ENCODE data around the gene KRT83.
"Not testable (repeated sequence)": the region's sequence is repeated elsewhere in the genome, so short reads cannot be mapped to it uniquely, and the experiment has no call there.

The KRT83 gene

DNA sequence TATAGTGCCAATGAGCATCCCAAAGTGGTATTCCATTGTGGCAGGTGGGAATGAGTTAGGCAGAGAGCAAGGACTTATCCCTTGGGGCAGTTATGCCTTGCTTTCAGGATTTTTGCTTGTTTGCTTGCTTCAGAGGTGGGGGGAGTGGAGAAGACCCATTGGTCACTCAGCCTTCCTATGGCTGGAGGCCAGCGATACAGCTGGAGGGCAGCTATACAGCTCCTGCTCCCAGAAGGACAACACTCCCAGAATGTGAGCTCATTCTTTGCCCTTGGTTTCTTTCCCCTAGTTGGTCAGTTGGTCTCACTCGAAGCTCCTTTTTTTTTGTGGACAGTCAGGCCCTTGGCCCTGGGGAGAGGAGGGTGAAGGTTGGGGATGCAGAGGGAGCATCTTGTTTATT, 14.5 kb downstream of the KRT83 start:
- DNase-seq, result no peak

- no peak for DNase-seq
These were observed 15.1 kb downstream of the KRT83 start for GRCh38 chr12:52305921-52306705.

- not testable (repeated sequence) for DNase-seq
These were observed 16.2 kb downstream of the KRT83 start for GRCh38 chr12:52304941-52305411.

- not testable (repeated sequence) for DNase-seq
These were observed 18.8 kb downstream of the KRT83 start for GRCh38 chr12:52302242-52302914.

DNA sequence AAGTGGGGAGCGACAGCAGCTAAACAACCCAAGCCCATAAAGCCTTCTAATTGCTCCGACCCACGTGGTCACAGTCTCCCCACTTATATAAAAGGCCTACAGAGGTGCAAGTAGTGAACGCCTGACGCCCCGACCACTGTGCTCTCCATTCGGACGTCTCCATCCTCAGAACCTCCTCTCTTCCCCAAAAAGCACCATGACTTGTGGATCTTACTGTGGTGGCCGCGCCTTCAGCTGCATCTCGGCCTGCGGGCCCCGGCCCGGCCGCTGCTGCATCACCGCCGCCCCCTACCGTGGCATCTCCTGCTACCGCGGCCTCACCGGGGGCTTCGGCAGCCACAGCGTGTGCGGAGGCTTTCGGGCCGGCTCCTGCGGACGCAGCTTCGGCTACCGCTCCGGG, 19.5 kb downstream of the KRT83 start:
- DNase-seq, result not testable (repeated sequence)

- DNase-seq, result no peak
These were observed 20.2 kb downstream of the KRT83 start for GRCh38 chr12:52300796-52301691.

GRCh38 chr12:52298677-52299190, 22.5 kb downstream of the KRT83 start:
- DNase-seq, result no peak

GRCh38 chr12:52296572-52297215, 24.5 kb downstream of the KRT83 start:
- DNase-seq, result no peak

- no peak for DNase-seq
These were observed 25.5 kb downstream of the KRT83 start for GRCh38 chr12:52295663-52296062.

DNA sequence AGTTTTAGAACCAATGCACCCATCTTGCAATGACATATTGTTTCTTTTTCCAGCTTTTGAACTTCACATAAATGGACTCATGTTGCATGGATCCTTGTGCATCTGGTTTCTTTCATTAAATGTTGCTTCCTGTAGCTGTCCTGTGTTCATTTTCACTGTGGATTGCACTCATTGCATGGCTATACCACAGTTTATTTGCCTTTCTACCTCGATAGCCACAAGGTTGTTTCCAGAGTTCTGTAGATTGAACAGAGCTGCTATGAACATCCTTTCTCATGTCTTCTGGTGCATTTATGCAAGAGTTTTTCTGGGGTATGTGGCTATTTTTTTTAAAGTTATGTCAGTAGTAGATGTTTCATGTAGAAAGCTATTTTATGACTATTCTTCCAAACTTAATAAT, 26.4 kb downstream of the KRT83 start:
- DNase-seq, result no peak

DNA sequence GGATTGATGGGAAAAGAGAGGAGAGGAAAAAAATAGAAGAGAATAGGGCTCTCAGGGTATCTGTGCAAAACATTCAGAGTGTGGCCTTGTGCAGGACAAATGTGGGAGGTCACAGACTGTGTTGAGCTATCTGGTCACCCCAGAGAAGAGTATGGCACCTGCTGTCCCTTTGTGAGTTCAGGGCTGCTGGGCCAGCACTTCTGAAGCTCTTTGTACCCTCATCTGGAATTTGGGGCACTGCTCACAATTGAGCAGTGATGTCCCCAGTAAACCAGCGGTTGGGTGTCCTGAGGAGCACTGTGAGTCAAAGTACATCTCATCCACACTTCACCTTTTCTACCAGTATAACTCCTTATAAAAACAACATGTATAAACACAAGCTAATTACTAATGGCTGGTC, 27.3 kb downstream of the KRT83 start:
- DNase-seq, result no peak

DNA sequence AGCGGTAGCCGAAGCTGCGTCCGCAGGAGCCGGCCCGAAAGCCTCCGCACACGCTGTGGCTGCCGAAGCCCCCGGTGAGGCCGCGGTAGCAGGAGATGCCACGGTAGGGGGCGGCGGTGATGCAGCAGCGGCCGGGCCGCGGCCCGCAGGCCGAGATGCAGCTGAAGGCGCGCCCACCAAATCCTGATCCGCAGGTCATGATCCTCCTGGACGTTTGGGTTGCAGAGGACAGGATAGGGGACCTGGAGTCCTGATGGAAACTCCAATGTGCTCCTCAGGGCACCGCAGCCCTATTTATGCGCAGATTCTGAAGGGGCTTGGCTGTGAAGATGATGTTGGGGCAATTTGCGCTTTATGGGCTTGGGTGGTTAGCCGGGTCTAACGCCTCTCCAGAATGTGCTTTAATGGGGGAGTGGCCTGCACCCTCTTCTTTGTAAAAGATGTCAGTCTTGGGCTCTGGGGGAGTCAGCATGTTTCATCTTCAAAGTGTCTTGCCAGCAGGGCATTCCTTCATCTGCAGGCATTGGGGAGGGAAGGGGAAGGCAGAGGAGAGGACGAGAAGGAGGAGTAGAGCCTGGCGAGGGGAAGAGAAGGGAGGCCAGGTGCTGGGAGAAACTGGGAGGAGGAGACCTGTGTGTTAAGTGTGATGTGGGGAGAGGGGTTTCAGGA, 29.8 kb downstream of the KRT83 start, which contains the start of gene KRT81:
KRT81 (minus strand) TSS at position 268 of the 669 bp plus-strand sequence; CDS start at position 199, 69 bp downstream.
- DNase-seq, result no peak

DNA sequence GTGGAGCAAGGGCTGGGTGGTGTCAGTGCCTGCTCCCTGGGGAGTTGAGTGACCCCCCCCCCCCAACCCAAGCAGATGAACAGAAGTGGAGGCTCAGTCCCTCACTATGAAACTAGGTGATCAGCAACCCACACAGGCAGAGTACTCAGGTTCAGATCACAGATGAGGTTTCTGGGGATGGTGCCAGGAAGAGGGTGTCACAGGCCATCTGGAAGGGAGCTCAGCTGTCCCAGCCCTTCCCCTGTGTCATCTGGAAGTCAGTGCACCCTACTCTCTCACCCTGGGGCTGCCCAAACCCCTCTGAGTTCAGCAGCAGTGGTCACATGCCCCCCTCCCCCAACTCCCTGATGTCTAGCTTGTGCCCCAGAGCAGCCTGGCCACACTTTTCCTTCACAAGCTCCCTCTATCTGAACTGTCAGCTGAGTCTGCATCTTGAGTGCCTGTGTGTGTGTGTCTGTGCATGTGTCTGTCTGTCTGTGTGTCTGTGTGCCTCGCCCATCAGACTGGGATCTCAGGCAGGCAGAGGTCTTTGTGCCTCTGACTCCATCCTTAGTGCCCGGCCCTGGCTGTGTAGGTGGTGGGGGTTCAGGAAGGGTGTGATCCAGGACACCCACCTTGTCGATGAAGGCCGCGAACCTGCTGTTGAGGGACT, 30.6 kb downstream of the KRT83 start:
- DNase-seq, result not testable (repeated sequence)

GRCh38 chr12:52287816-52288805, 33.1 kb downstream of the KRT83 start:
- DNase-seq, result not testable (repeated sequence)

DNA sequence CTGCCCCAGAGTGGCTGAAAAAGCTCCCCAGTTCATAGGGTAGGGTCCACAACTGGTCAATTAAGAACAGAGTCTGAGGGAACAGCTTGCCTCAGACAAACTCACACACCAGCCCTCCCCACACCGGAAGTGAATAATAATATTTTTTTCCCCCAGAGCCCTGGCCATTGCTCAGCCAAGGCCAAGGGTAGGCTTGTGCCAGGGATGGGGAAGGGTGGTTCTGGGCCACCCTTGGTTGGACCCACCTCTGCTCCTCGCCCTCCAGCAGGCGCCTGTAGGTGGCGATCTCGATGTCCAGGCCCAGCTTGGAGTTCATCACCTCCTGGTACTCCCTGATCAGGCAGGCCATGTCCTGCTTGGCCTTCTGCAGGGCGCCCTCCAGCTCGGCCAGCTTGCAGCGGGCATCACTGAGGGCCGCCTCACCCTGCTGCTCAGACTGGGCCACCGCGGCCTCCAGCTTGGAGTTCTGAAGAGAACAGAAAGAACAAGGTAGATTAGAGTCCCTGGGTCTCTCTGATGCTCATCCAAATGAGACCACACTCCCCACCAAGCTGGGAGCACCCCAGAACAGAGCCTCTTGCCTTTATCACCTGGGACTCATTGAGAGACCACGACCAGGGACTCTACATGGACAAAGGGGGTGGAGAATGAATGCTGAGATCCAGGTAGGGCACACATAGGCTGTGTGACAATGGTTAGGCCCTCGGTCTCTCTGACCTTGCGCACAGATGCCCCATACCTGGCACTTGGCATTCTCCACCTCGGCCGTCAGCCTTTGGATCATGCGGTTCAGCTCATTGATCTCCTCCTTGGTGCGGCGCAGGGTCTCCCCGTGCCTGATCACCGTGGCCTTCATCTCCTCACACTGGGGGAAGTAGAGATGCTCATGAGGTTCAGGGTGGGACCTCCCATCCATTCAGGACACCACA, 34.1 kb downstream of the KRT83 start:
- DNase-seq, result not testable (repeated sequence)

DNA sequence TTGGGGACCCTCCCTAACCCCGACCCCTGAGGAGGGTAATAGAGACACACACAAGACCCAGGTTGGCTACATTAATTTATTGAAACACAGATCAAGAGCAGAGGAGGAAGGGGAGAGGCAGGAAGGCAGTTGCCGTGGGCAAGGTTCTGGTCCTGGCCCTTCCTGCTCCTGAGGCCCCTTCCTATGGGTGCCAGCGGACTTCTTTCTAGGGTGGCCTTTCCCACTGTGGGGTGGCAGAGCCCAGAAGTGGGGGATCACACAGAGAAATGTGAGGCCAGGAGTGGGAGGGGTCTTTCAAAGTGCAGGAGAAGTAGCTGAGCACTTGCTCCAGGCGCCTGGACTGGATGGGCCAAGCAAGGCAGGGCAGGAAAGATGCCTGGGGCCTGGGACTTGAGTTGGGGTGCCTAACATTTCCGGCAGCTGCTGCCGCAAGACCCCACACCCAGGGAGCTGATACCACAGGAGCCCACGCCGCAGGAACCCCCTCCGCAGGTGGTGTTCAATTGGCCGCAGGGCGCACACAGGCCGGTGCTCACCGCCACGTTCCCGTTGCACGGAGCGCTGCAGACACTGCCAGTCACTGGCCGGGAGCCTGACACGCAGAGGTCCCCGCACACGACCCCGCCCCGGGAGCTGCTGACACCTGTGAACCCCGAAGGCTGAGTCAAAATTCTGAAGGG, 35.2 kb downstream of the KRT83 start:
- no peak for DNase-seq

GRCh38 chr12:52285172-52285745, 35.9 kb downstream of the KRT83 start:
- DNase-seq, result no peak
